HG03571 (cell line): ENCODE results near the gene FNDC1.

Source experiments
- ATAC-seq: cut with Tn5 transposase; IDR thresholded peaks from one replicate; pipeline ENCODE4 v1.9.1; 2021; ENCODE audit not compliant: unreplicated experiment

FNDC1 gene

GRCh38 chr6:159157431-159157830 is 11.8 kb upstream of the FNDC1 start:
- ATAC-seq = no peak

- no peak for ATAC-seq
These were observed 7.4 kb upstream of the FNDC1 start for GRCh38 chr6:159161839-159162238.

DNA sequence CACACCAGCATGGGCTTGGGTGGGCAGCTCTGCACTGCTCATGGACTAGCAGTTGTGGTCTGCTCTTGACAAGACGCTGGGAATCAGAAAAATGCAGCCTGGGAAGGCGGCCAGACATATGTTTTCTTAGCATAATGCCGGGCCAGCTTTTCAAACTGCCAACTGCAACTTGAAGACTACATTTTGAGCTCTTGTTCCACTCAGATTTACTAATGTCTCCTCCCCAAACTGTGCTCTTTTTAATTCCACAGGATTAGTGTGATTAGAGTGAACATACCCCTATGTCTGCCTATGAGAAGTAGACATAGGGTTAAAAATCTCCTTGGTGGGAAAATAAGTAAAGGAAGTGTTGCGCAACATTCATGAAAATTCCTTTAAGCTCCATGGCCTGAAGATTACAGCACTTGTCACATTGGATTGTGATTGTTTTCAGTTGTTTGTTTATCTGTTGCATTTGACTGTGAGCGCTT is 5.3 kb upstream of the FNDC1 start:
- no peak for ATAC-seq

DNA sequence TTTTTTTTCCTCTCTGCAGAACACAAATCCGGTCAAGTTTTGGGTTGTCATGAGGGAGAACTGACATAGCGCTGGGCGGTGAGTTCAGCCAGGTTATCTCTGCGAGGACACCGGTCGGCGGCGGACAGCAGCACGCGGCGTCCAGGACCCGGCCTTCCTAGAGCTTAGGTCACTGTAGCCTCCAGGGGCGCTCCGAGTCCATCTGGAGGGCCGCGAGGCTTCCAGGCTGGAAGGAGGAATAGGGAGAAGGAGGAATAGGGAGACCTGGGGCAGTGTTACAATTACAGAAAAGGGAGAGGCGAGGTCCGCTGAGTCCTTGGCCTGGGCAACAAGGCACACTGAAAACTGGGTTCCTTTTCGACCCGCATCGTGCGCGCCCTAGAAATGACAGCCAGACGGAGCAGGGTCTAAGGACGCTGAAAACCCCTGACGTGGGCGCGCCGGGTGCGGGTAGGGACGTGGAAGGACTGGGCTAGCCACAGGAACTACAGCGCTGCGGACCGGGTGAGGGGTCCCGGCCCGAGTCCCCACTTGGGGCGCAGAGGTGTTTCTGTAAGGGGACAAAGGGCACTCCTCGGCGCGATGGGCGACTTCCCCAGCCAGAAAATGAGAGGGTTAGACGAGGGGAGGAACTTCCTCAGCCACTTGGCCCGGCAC is 536 bp upstream of the FNDC1 start:
- no peak for ATAC-seq

- no peak for ATAC-seq
These were observed 545 bp downstream of the FNDC1 start for GRCh38 chr6:159169557-159170332.

- ATAC-seq = no peak
These were observed 1.1 kb downstream of the FNDC1 start for GRCh38 chr6:159170333-159170672.

DNA sequence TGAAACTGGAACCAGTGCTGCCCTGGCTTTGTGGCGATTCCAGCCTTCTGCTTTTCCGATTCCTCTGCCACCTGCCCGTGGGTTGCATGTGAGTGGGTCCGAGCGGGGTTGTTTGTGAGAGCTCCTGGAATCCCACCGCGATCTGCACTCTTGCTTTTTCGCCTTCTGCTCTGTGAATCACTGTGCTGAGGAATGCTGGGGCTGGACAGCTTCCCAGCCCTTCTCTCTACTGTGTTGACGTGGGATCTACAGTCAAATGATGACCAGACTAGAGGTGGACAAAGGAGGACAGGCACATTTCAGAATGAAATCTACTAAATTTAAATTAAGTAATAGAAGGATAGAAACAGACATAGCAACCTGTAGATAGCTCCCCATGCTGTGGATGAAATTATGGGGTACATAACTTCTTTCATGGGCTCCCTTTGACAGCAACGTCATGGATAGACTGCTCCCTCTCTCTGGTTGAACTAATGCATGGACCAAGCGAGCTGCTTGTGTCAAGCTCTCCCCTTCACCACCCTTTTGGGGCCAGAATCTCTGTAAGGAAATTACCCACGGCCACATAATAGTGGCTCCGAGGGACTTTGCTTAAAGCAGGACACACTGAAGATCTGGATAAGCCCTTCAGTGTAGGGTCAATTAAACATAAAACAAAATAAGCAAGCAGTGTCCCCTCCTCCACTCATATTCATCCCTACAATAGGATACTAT is 2.0 kb downstream of the FNDC1 start:
- no peak for ATAC-seq

DNA sequence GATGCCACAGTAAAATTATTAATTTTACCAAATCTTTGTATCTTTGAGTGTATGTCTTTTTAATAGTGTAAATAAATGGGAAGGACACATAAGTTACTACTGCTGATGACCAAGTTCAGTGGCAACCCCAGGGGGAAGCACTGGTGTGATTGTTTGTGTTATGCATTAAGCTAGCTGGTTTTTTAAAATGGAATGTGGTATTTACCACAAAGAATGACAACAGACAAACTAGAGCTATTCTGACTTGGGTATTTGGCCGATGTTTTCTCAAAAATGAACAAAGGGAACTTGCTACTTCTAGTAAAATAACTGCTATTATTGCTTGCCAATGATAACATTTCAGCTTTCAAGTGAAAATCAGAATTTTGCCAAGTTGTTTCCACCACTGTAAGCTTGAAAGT is 2.9 kb downstream of the FNDC1 start:
- no peak for ATAC-seq

DNA sequence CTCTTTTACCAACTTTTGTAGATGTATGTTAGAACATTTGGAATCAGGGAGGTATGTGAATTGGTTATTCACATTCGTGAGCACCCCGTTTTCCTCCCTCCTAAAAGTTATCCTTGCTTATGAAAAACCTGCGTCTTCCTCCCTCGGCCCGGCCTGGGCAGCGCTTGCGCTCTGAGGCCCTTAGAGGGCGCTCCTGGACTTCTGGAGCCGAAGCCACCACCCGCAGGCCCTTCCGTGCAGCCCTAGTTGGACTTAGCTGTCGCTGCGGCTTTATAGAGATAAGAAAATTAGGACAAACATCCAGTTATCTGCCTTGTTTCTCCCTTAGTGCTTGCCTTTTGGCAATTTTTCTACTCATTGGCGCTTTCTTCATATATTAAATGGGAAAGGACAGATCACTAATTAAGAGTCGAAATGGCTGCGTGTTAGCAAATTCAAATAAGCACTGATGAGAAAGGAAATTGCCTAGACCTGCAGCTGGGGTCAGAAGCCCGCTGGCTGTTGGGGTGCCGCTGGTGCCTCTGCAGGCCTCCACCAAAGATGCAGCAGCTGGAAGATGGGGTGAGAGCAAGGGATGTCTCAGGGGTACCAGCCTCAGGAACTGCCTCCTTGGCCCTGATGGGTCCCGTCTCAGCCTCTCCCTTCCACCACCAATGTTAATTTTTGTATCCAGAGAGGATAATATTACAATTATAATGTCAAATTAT is 5.2 kb downstream of the FNDC1 start:
- no peak for ATAC-seq

DNA sequence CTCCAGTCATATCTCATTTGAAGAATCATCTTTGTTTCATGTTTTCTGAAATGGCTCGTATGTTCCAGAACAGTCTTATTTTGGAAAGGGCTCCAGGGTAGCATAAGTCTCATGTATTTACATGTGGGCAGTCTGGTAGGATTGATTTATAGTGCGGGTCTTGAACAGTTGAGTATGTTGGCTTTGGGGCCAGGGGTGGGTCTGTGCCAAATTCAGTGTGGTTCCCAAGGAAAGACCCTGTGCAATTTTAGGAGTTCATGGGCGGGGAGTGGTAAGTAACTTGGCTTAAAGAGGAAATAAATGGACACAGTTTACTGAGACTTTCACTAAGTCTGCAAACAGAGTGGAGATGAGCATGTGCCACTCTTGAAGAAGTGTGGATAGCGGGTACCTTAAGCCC is 7.7 kb downstream of the FNDC1 start:
- ATAC-seq = no peak

GRCh38 chr6:159178847-159179246 is 9.6 kb downstream of the FNDC1 start:
- no peak for ATAC-seq

GRCh38 chr6:159180001-159180400 is 10.8 kb downstream of the FNDC1 start:
- no peak for ATAC-seq

GRCh38 chr6:159181914-159182313 is 12.7 kb downstream of the FNDC1 start:
- no peak for ATAC-seq

DNA sequence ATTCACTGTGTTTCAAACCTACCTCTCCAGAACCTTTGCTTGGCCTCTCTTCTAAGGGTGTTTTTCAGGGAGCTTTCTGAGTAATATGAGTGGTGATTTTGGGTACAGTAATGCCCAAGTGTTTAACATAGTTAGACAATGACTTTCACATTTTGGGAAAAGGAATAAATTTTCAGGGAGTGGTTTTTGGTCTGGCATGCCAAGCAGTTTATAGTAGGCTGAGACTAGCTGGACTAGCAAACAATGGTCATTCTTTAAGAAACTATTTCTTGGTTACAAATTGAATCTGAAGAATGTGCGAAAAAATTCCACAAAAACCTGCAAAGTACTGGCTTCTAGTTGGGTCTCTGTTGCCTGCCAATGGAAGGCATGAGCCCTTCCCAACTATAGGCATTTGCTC is 15.4 kb downstream of the FNDC1 start:
- ATAC-seq = no peak

DNA sequence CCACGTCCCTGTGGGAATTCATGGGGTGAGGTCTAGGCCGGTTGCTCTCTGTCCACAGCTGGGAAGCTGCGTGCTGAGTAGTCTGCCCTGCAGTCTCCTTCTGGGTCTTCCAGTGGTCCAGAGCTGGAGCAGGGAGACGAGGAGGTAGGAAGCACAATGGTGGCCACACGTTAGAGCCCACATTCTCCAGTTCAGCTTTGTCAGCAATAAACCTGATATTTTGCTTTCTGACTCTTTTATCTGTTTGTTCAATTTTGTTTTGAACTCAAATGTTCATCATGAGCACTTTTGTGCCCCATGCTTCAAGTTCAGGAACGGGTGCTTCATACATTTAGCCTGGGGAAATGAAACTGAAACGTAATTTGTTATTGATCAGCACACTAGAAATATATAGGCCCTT is 21.3 kb downstream of the FNDC1 start:
- ATAC-seq = no peak

- no peak for ATAC-seq
These were observed 24.7 kb downstream of the FNDC1 start for GRCh38 chr6:159193923-159194322.

DNA sequence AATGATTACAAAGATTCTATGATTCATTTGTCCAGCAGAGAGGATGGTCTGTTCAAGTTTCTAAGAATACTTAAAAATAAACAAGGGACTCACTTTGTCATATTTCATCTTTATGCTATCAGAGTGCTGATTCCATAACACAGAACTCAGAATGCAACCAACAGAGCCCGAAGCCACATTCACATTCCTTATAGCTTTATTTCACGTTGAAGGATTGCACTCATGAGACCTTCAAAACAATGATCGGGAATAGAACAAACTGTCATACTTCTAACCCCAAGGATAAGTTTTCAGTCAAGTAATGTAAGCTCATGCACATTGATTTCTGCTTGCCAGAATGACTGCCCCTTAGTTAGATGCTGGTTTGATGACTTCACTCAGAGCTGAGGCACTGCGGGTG is 25.2 kb downstream of the FNDC1 start:
- ATAC-seq = no peak

GRCh38 chr6:159196430-159196975 is 27.3 kb downstream of the FNDC1 start:
- ATAC-seq = no peak

- no peak for ATAC-seq
These were observed 28.1 kb downstream of the FNDC1 start for GRCh38 chr6:159197251-159197650.

DNA sequence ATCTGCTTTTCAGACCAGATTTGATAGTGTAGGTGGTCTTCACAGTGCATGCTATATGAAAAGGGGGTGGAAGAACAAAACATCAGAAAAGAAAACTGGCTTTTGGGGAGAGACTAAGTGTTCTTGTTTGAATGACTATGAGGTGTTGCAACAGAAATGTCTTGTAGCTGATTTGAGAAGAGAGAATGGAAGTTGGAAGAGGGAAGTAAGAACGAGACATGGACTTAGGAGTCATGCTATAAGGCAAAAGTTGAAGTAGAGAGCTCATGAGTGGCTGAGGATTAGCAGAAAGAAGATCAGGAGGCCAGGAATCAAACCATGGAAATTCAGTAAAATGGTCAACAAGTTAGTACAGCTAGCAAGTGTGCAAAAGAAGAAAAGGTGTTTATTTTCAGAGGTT is 32.1 kb downstream of the FNDC1 start:
- no peak for ATAC-seq

GRCh38 chr6:159203304-159204005 is 34.3 kb downstream of the FNDC1 start:
- no peak for ATAC-seq
